ENCODE data around the gene GTSE1. TPM values are rescaled to one million over a fixed set of nuclear protein-coding genes. Genes with fewer than 3 reads are reported as not detected.
A peak's percentile ranks its signal among the peaks of the same experiment; 100 is the strongest.

GTSE1 gene
- total RNA-seq, 1 experiment from 2014 or later: 55.1 TPM

GRCh38 chr22:46354176-46354992 is 57.7 kb downstream of the GTSE1 start:
- CTCF ChIA-PET: interaction anchor here (1.6 kb wide), 1 partner anchor 13 kb away, joined by 5 read pairs; no protein-coding TSS in a partner anchor
- intact Hi-C loops (cut with micrococcal nuclease; ENCODE audit: unreplicated experiment): no loop called here

GRCh38 chr22:46354993-46355305 is 58.3 kb downstream of the GTSE1 start:
- Histone ChIP-seq H3K36me3 (ENCODE audit: control insufficient read depth, insufficient read depth, low read length) (peaks cover 3% of the 10 kb centered on the region), H3K9me3 (no peaks in the 10 kb centered on the region), H3K27me3 (replicated peaks; ENCODE audit: control insufficient read depth, insufficient read depth, low read length) (no peaks in the 10 kb centered on the region), H3K4me3 (ENCODE audit: low read depth, low read length) (no peak overlapping the region), H3K4me1 (no peaks in the 10 kb centered on the region)
- POLR2A ChIA-PET: no interaction called here
- no peak overlapping the region for H3K4me3 Mint-ChIP-seq (ENCODE audit: unreplicated experiment)
- no peak for DNase-seq
- H3K27ac Mint-ChIP-seq (ENCODE audit: unreplicated experiment): no peak overlapping the region
- CTCF ChIA-PET: interaction anchor here (0.7 to 2.3 kb wide), 4 partner anchors 13 to 229 kb away, joined by 3 to 10 read pairs (median 4); no protein-coding TSS in a partner anchor
- intact Hi-C loops (cut with micrococcal nuclease; ENCODE audit: unreplicated experiment): loop anchor here (1.0 to 5.0 kb wide), 2 partner anchors 37 to 187 kb away; no protein-coding TSS in a partner anchor
- BruUV-seq (replicated peaks): no TSS peak
- TF ChIP-seq CTCF (IDR thresholded peaks at IDR 0.05; ENCODE audit: insufficient read depth in 1 of 2, low read depth in 1 of 2, low read length in 1 of 2, severe bottlenecking in 1 of 2, unreplicated experiment in 1 of 2): no peak
- no peaks in the 10 kb centered on the region for H3K9me3 Mint-ChIP-seq (ENCODE audit: unreplicated experiment)
- H3K4me1 Mint-ChIP-seq (ENCODE audit: low read depth, unreplicated experiment): no peaks in the 10 kb centered on the region
- peaks cover 93% of the 10 kb centered on the region for H3K36me3 Mint-ChIP-seq (ENCODE audit: insufficient read depth, unreplicated experiment)
- no peaks in the 10 kb centered on the region for H3K27me3 Mint-ChIP-seq (ENCODE audit: insufficient read depth, unreplicated experiment)

More at GRCh38 chr22:46354176-46354992, 57.7 kb downstream of the GTSE1 start:
- no peak overlapping the region for H3K4me3 Mint-ChIP-seq (ENCODE audit: unreplicated experiment)
- POLR2A ChIA-PET: no interaction called here
- H3K9me3 Mint-ChIP-seq (ENCODE audit: unreplicated experiment): no peaks in the 10 kb centered on the region
- DNase-seq: no peak
- no peaks in the 10 kb centered on the region for H3K27me3 Mint-ChIP-seq (ENCODE audit: insufficient read depth, unreplicated experiment)
- no peak for TF ChIP-seq CTCF (IDR thresholded peaks at IDR 0.05; ENCODE audit: insufficient read depth in 1 of 2, low read depth in 1 of 2, low read length in 1 of 2, severe bottlenecking in 1 of 2, unreplicated experiment in 1 of 2)
- BruUV-seq (replicated peaks): no TSS peak
- Histone ChIP-seq H3K27me3 (replicated peaks; ENCODE audit: control insufficient read depth, insufficient read depth, low read length) (no peaks in the 10 kb centered on the region), H3K4me1 (no peaks in the 10 kb centered on the region), H3K9me3 (no peaks in the 10 kb centered on the region), H3K4me3 (ENCODE audit: low read depth, low read length) (no peak overlapping the region), H3K36me3 (ENCODE audit: control insufficient read depth, insufficient read depth, low read length) (peaks cover 3% of the 10 kb centered on the region)
- no peak overlapping the region for H3K27ac Mint-ChIP-seq (ENCODE audit: unreplicated experiment)
- H3K36me3 Mint-ChIP-seq (ENCODE audit: insufficient read depth, unreplicated experiment): peaks cover 93% of the 10 kb centered on the region
- no peaks in the 10 kb centered on the region for H3K4me1 Mint-ChIP-seq (ENCODE audit: low read depth, unreplicated experiment)

GRCh38 chr22:46355369-46355995 is 58.8 kb downstream of the GTSE1 start:
- Mint-ChIP-seq H3K27me3 (ENCODE audit: insufficient read depth, unreplicated experiment) (no peaks in the 10 kb centered on the region), H3K36me3 (ENCODE audit: insufficient read depth, unreplicated experiment) (peaks cover 93% of the 10 kb centered on the region), H3K27ac (ENCODE audit: unreplicated experiment) (peak overlapping the region; percentile 57), H3K9me3 (ENCODE audit: unreplicated experiment) (no peaks in the 10 kb centered on the region), H3K4me3 (ENCODE audit: unreplicated experiment) (no peak overlapping the region), H3K4me1 (ENCODE audit: low read depth, unreplicated experiment) (no peaks in the 10 kb centered on the region)
- Histone ChIP-seq H3K4me3 (ENCODE audit: low read depth, low read length) (no peak overlapping the region), H3K9me3 (no peaks in the 10 kb centered on the region), H3K4me1 (no peaks in the 10 kb centered on the region), H3K27me3 (replicated peaks; ENCODE audit: control insufficient read depth, insufficient read depth, low read length) (no peaks in the 10 kb centered on the region), H3K36me3 (ENCODE audit: control insufficient read depth, insufficient read depth, low read length) (peaks cover 3% of the 10 kb centered on the region)
- no TSS peak for BruUV-seq (replicated peaks)
- ChIA-PET CTCF (interaction anchor here (0.7 to 2.3 kb wide), 6 partner anchors 12 to 230 kb away, joined by 3 to 10 read pairs (median 4); no protein-coding TSS in a partner anchor), POLR2A (no interaction called here)
- TF ChIP-seq CTCF (IDR thresholded peaks at IDR 0.05; ENCODE audit: insufficient read depth in 1 of 2, low read depth in 1 of 2, low read length in 1 of 2, severe bottlenecking in 1 of 2, unreplicated experiment in 1 of 2): peak; percentile 82 to 85
- intact Hi-C loops (cut with micrococcal nuclease; ENCODE audit: unreplicated experiment): loop anchor here (1.0 to 5.0 kb wide), 2 partner anchors 37 to 187 kb away; no protein-coding TSS in a partner anchor
- peak; percentile 75 to 83 for DNase-seq
